HG02970 (cell line): Measurements from ENCODE around the gene RPS15.

Source experiments
- ATAC-seq: cut with Tn5 transposase; IDR thresholded peaks from one replicate; pipeline ENCODE4 v1.9.1; 2021; ENCODE audit warnings: mild to moderate bottlenecking, moderate library complexity, moderate number of reproducible peaks; ENCODE audit not compliant: unreplicated experiment, low FRiP score

The RPS15 gene

GRCh38 chr19:1449467-1450442, 11.6 kb downstream of the RPS15 start, which contains the start of gene APC2:
APC2 (plus strand) TSS chr19:1450121; CDS start chr19:1453002, 2,881 bp downstream.
- ATAC-seq, result no peak

DNA sequence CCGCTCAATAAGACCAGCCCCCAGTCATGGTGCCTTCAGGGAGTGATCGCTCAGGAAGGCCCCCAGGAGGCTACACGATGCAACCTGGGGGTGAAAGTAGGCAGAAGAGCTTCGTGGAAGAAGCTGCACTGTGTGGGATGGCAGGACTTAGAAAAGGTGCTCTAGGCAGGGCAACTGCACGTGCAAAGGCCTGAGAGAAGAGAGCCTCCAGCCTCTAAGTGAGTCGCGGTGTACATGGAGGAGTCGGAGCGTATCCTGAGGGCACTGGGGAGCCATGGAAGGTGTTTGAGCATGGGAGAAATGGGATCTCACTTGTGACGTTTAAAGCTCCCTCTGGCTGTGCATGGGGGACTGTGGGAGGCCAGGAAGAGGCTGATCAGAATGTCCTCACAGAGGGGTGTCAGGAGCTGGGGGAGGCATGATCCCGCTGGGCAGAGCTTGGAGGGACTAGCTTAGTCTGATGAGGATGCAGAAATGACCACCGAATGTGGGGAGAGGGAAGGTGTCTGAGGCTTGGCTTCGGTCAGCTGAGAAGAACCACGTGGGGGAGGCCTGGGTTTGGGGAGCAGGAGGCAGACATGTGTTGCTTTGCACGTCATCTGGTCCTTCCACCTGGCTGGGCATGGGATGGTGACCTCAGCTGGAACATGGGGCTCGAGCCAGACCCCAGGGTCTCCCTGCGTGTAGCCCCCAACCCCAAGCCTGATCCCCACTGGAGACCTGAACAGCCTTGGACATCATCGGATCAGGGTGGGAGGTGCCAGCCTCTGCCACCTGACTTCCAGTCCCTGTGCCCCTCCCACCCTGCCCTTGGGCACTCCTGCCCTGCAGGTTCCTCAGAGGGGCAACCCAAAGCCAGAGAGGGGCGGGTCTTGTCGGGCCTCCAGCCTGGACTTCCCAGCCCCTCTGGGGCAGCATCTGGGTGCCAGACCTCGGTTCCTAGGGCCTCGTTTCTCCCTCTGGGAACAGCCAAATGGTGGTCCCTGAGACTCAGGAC, 12.8 kb downstream of the RPS15 start:
- no peak for ATAC-seq

DNA sequence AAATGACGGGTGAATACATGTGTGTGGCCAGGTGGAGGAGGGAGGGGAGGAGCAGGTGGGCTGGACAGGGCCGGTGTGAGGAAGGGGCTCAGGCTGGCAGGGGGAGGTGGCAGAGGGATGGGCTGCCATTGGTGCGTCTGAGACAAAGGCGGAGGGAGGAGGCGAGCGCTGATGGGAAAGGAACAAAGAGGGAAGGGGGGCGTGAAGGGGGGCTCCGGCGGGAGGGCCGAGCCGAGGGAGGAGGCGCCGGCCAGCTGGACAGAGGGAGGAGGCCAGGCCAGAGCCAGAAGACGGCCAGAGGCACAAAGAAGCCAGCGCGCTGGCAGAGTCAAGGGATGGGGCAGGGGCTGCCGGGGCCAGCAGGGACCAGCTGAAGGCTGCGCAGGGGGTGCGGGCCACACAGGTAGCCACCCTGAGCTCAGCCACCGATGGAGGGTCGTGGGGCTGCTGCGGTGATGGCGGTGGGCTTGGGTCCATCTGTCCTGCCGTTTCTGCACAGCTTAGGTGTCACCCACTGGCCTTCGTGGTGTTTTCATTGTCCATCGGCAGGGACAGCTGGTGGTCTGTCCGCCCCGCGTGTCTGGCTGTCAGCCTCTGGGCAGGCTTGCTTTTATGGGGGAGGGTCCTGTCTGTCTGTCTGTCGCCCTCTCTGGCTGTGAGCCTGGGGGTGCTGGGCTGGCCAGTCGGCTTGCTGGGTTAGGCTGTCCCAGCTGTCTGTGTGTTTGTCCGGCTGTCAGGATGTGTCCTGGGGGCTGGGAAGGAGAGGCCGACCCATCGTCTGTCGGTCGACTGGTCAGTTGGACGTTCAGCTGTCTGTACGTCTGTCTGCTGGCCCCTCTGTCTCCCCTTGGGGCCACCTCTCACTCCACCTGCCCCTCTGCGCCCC, 14.0 kb downstream of the RPS15 start:
- no peak for ATAC-seq

DNA sequence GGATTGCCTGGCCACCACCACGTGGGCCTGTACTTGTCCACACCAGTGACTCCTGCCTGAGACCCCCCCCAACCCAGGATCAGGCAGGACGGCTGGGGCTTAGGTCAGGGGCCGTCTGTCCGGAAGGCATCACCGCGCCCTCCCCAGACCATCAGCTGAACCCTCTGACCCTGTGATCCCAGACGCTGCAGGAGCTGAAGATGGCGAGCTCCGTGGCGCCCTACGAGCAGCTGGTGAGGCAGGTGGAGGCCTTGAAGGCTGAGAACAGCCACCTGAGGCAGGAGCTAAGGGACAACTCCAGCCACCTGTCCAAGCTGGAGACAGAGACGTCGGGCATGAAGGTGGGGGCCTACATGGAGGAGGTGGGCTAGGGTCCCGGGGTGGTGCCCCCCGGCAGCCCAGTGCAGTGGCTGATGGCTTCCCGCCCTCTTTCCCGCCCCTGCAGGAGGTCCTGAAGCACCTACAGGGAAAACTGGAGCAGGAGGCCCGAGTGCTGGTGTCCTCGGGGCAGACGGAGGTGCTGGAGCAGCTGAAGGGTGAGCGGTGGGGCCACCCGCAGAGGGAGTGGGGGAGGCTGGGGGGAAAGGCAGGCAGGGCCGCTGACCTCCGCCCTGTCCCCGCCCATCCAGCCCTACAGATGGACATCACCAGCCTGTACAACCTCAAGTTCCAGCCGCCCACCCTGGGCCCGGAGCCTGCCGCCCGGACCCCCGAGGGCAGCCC, 14.8 kb downstream of the RPS15 start:
- no peak for ATAC-seq

DNA sequence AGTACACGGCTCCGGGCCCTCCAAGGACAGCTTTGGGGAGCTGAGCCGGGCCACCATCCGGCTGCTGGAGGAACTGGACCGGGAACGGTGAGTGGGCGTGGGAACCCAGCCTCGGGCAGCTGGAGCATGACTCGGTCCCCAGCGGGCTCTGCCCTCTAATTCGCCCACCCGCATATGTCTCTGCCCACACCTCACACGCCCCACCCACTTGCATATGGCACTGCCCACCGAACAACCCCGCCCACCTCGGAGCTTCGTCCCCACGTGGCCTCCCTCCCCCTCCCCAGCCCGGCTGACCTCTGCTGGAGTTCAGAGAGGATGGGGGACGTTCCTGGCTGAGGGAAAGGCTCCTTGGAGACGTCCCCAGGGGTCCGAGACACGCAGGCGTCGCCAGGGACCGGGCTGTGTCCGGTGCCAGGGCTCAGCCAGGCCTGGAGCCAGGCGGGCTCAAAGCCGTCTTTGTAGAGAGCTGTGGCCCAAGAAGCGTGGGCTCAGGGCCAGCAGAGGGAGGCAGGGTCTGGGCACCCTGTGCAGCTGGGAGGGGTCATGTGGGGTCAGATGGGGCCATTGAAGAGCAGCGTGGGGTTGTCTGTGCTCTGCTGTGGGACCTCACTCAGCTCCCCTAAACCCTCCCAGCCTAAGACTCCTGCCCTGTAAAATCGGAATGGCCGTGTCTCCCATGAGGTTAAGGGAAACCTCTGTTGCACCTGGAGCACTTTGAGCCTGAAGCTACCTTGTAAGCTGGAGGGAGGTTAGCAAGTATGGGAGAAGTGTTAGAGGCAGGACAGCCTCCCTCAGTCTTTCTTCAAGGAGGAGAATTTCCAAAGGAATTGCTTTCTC, 15.5 kb downstream of the RPS15 start:
- no peak for ATAC-seq

DNA sequence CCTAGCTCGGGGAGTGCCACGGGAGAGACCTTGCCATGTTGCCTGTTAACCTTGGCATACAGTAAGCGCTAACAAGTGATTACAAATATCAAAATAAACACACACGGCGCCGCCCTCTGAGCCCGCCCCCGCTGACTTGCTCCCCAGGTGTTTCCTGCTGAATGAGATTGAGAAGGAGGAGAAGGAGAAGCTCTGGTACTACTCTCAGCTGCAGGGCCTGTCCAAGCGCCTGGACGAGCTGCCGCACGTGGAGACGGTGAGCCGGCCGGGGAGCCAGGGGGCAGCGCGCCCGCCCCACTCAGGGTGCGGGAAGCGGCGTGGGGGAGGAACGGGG, 16.8 kb downstream of the RPS15 start:
- ATAC-seq, result no peak

- ATAC-seq, result no peak
Measured at GRCh38 chr19:1455336-1456120, 17.3 kb downstream of the RPS15 start.

DNA sequence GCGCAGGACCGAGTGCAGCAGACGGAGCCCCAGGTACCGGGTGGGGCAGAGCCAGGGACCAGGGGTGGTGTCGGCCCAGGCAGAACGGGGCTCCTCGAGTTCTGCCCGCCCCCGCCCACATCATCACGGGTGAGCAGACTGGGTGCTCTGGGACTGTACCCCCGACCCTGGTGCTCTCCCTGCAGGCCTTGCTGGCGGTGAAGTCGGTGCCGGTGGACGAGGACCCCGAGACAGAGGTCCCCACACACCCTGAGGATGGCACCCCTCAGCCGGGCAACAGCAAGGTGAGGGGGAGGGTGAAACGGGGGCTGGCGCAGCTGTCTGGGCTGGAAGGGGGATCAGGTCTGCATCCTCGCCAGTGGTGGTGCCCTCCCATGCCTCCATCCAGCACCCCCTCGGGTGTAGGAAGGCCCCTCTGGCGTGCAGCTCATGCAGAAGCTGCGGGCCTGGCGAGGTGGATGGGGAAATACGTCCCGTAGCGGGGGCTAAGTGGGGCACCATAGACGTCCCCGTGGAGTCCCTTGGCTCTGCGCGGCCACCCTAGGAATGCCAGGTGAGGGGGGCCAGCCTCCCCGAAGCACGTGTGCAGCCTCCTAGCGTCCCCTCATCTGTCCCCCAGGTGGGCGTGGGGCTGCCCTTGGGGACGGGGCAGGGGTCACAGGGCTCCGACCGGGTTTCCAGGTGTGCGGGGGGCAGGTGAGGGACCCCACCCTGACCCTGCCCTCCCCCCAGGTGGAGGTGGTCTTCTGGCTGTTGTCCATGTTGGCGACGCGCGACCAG, 18.1 kb downstream of the RPS15 start:
- ATAC-seq, result no peak

GRCh38 chr19:1457031-1457739, 19.0 kb downstream of the RPS15 start:
- ATAC-seq, result no peak

DNA sequence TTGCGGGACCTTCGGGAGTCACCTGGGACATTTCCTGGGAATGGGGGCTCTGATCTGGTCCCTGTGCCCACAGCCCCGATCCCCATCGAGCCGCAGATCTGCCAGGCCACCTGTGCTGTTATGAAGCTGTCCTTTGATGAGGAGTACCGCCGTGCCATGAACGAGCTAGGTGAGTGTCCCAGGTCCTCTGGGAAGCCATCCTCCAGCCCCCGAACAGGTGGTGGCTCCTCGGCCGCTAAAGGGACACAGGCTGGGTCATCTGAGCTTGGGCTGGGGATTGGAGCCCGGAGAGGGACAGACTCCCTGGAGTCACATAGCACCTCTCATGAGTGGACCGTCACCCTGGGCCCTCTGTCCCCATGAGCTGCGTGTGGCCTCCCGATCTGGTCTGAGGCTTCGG, 19.7 kb downstream of the RPS15 start:
- no peak for ATAC-seq

- ATAC-seq, result no peak
Measured at GRCh38 chr19:1459479-1459878, 21.3 kb downstream of the RPS15 start.

- no peak for ATAC-seq
Measured at GRCh38 chr19:1460033-1460995, 22.1 kb downstream of the RPS15 start.

DNA sequence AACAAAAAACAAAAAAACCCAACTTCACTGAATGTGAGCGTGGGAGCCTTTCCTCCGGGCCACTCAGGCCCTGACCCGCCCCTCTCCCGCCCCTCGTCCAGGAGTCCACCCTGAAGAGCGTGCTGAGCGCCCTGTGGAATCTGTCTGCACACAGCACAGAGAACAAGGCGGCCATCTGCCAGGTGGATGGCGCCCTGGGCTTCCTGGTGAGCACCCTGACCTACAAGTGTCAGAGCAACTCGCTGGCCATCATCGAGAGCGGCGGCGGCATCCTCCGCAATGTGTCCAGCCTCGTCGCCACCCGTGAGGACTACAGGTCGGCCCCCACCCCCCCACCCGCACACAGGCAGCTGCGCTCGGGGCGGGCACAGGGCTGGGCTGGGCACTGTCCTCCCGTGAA, 23.7 kb downstream of the RPS15 start:
- ATAC-seq, result no peak

GRCh38 chr19:1465191-1466016, 27.2 kb downstream of the RPS15 start:
- no peak for ATAC-seq
